Umbilical cord (tissue), 2 donors: ENCODE measurements around the gene SLMAP. TPM values are rescaled to one million over a fixed set of nuclear protein-coding genes. Genes with fewer than 3 reads are reported as not detected.

ENCODE experiments used
- DNase-seq: peaks from one replicate; pipeline ENCODE4 v3.0.0-alpha.2; 2015; ENCODE audit warnings: low spot score
- total RNA-seq: library from RNA; depleted of rRNA; stranded (reverse); fragments of >200 nt; gene quantifications from one replicate; pipeline ENCODE4 v1.2.3, GENCODE V29; 2014; ENCODE audit warnings: low replicate concordance; ENCODE audit not compliant: insufficient read depth

Gene SLMAP
- total RNA-seq, 1 donor from 2014 or later, result 805 TPM

DNA sequence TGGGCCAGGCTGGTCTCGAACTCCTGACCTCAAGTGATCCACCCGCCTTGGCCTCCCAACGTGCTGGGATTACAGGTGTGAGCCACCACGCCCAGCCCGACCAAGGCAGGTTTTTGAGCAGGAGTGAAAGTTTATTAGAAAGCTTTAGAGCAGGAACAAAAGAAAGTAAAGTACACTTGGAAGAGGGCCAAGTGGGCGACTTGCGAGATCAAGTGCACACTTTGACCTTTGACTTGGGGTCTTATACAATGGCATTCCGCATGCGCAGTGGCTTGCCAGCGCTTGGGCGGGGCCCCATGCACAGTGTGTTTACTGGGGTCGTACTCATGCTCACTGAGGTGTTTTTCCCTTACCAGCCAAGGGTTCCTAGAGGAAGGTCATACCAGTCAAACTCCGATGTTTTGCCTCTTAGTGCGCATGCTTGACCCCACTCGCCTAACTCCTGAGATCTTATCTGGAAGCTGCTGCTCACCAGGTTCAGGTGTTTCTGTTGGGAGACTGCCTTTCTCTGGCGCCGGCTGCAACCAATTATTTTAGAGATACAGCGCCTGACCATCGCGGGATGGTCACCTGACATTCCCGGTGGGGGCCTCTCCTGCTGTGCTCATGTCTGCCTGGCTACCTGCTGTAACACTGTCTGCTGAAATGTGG lies 205.2 kb downstream of the SLMAP start:
- DNase-seq, result no peak

GRCh38 chr3:57961828-57962447 lies 205.8 kb downstream of the SLMAP start:
- peak; percentile 54 for DNase-seq

- no peak for DNase-seq
Observed at GRCh38 chr3:57962448-57962834, 206.3 kb downstream of the SLMAP start.

DNA sequence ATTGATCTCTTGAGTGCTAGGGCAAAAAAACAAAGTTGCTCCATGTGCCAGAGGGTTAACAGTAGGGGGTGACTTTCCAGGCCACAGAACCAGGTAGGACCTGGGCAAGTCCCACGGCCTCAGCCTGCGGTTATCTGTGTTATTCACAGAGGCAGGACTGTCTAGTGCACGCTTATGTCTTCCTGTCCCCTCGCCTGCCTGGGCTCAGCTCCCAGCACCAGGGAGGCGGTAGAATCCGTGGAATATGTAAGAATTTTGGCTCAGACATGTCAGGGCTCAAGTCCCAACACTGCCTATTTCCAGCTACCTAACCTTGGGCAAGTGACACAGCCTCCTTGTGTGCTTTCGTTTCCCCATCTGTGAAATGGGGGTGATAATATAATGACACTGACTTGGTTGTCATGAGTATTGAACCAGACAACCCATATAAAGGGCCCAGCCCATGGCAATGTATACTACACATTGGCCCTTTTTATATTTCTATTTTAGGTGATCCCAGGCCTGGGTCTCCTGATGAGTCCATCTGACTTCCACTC lies 207.8 kb downstream of the SLMAP start:
- no peak for DNase-seq

DNA sequence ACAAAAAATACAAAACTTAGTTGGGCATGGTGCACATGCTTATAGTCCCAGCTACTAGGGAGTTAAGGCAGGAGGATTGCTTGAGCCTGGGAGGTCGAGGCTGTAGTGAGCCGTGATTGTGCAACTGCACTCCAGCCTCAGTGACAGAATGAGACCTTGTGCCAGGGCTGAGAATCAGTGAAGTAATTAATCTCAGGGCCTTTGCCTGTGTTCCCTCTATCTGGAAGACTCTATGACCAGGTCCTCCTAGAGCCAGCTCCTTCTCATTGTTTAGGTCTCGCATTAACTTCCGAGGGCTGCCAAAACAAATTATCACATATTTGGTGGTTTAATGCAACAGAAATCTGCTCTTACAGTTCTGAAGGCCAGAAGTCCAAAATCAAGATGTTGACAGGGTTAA lies 210.7 kb downstream of the SLMAP start:
- no peak for DNase-seq

DNA sequence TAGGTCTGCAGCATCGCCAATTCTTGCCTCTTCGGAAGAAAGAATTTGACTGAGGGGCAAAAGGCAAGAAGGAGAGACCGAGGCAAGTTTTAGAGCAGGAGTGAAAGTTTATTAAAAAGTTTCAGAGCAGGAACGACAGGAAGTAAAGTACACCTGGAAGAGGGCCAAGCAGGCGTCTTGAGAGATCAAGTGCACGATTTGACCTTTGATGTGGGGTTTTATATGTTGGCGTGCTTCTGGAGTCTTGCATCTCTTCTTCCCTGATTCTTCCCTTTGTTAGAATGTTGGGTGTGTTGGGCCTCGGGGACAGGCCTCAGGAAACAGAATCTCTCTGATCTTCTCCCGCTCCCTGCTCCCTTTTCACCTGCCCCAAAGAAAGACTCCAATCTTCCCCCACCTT lies 211.5 kb downstream of the SLMAP start:
- no peak for DNase-seq

DNA sequence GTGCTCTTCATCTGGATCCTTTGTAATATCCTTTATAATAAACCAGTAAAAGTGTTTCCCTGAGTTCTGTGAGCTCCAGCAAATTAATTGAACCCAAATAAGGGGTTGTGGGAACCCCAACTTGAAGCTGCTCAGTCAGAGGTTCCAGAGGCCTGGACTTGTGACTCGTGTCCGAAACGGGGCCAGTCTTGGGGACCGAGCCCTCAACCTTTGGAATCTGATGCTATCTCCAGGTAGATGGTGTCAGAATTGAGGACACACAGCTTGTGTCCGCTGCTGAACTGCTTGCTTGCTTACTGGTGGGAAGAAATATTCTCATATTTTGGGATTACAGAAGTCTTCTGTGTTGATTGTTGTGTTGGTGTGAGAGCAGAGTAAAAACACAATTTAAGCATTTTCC lies 212.4 kb downstream of the SLMAP start:
- DNase-seq, result no peak

DNA sequence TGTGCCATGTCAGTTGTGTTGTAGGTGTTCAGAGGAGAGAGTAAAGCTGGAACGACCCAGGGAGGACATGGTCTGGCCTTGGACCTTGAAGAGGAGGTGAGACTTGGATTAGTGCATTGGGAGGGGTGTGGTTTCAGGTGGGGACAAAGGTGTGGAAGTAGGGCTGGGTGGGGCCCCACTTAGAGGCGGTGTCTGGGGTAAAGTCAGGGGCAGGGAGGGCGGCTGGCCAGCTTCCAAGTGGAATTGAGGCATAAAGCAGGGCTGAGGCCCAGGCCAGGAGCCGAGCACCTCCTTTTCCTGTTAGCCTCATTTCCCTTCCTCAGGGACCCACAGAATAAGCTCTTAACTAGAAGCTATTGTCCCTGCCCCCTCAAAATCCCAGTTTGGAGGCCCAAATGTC lies 215.9 kb downstream of the SLMAP start:
- DNase-seq, result no peak

DNA sequence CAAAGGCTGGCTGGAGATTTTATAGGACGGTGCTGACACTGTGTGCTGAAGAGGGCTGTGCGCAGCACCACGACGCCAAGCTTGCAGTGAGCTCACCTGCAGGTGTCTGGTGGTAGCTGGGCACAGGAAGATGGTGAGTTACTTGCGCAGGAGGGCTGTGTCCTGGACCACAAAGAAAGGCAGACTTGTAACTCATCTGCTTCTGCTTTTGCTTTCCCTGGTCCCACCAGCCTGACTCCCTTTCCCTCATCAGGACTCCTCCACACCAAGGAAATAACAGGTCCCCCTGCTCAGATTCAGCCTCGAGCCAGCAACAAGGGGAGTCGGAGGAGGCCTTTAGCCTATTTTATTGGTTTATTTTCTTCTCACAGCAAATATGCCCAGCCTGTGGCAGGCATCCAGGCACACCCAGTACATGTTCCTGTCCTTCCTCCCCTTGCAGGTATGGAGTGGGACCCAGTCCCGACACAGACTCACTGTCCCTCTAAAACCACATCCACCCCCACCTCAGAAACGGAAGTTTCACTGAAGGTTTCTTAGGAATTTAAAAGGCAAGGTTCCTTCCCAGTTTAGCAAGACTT lies 216.5 kb downstream of the SLMAP start:
- no peak for DNase-seq

DNA sequence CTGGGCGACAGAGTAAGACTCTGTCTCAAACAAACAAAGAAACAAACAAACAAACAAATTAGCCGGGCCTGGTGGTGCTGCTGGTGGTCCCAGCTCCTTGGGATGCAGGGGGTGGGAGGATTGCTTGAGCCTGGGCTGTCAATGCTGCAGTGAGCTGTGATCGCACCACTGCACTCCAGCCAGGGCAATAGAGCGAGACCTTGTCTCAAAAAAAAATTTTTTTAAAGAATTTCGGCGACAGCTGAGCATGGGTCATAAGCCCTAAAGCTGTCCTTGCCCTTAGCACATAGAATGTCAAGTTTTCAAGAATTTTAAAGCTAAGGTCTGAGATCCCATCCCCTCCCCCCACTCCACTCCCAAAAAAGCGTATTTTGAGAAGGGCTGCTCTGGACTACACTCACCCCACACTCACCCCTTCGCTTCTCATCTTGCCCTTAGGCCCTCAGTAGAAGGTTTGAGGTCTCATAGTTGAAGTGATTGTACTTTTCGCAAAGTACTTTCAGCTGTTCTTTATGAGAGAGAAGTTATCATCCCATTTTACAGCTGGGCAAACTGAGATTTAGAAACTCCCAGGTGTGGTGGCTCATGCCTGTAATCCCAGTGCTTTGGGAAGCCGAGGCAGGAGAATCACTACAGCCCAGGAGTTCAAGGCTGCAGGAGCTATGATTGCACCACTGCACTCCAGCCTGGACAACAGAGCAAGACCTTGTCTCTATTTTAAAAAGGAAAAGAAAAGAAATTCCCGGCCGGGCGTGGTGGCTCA lies 217.8 kb downstream of the SLMAP start:
- no peak for DNase-seq

DNA sequence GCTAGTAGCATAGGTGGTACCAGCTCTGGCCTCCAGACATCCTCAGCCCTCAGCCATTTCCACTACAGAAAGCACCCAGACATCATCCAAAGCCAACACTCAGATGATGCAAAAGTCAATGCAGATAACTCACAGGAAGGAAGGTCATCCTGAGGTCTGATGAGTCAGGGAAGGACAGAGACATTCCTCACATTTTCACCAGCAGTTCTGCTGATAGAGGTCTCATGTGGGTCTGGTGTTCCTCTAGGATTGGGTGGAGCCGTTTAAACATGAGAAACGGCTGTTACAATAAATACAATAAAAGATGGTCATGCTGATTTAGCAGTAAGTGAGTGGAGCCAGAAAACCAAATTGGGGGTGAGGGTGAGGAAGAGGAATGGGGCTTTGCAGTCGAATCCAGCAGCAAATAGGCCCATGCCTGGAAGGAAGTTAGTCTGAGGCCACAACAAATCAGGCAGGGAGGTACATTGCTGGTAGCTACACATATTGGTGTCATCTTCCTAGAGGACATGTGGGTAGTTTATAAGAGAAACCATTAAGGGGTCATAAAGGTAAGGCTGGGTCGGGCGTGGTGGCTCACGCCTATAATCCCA lies 218.8 kb downstream of the SLMAP start:
- DNase-seq, result peak; percentile 97

GRCh38 chr3:57977818-57978235 lies 221.7 kb downstream of the SLMAP start:
- peak; percentile 24 for DNase-seq

DNA sequence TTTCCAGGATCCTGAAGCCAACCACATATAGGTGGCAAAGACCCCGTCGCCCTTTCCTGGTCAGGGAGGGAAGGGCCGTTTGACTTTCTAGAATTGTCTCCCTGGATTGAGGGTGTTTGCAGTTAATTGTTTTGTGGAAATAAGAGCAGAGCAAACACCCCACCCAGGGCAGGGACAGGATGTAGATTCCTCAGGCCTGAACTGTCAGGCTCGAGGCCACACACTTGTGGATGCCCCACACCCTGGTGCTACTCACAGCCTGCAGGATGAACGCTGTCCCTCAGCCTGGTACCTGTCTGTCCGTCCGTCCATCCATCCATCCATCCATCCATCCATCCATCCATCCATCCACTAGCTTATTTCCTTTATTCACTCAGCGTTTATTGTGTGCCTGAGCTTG lies 222.2 kb downstream of the SLMAP start:
- DNase-seq, result no peak

Other genes starting within 250 kb of the SLMAP start
- 0.48 TPM for gene DNAH12, start 212.0 kb upstream of the SLMAP start, total RNA-seq
- 12.5 TPM for gene PDE12, start 200.0 kb upstream of the SLMAP start, total RNA-seq
- gene ARF4, start 159.0 kb upstream of the SLMAP start, total RNA-seq, result 142 TPM
- gene DENND6A, start 63.2 kb upstream of the SLMAP start, total RNA-seq, result 28.2 TPM